WI38 (cell line): ENCODE data around the gene AHI1.

Experiments used
- H3K4me3 ChIP-seq: 2 replicates; pipeline ENCODE4 v1.5.1; 2011; ENCODE audit warnings: low read depth, mild to moderate bottlenecking, control low read depth, low read length
- CTCF ChIP-seq: IDR thresholded peaks from 2 replicates; pipeline ENCODE4 v1.5.1; 2012; ENCODE audit warnings: low read depth, mild to moderate bottlenecking, control low read depth, low read length

The AHI1 gene

DNA sequence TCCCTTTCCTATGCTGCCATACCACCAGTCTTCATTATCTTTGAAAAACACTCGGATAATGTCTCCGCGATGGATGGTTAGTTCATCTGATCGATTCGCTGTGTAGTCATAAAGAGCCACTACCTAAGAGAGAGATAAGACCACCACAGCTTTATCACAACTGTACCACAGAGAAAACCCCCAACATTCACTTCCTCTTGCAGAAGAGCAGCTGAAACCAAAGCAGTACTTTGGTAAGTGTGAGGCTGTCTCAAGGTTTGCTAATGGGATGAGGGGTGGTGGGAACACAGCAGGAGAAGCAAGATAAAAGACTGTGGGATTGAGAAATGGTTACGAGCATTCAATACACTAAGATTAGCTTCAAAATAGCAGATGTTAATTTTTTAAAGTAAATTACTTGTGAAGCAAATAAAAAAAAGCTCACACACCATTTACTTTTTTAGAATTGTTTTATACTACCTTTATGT, 174.3 kb downstream of the AHI1 start:
- no peak overlapping the region for H3K4me3 ChIP-seq
- no peak for TF ChIP-seq CTCF

DNA sequence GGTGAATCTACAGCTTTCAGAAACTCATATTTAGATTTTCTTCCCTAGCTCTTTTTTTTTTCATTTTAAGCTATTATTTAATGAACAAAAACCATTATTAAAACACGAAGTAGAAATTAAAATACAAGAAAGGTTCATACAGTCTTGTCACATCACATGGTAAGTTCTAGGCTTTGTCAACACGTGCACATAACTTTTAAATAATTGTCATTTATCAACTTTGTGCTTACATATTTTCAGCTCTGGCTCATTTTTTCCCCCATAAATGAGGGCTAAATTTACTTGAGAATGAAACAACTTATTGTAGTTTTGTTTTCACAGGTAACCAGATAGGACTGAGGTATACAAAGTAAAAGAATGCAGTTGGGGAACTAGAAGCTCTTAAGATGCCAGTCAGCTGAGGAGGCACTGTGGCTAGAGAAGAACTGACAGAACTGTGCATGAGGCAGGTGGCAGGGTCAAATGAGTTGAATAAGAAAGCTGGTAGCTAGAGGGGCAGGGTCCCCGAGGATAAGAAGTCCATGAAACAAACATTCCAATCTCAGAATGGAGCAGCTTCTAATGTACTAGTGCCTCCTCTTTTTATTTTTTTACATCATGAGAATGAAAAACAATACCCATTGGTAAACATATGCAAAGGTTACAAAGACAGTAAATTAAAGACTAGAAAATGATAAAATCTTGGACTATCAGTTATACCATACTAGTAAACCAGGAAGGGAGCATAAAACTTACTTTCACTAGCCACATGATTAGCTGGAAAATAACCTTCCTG, 174.9 kb downstream of the AHI1 start:
- TF ChIP-seq CTCF = no peak
- H3K4me3 ChIP-seq = no peak overlapping the region

DNA sequence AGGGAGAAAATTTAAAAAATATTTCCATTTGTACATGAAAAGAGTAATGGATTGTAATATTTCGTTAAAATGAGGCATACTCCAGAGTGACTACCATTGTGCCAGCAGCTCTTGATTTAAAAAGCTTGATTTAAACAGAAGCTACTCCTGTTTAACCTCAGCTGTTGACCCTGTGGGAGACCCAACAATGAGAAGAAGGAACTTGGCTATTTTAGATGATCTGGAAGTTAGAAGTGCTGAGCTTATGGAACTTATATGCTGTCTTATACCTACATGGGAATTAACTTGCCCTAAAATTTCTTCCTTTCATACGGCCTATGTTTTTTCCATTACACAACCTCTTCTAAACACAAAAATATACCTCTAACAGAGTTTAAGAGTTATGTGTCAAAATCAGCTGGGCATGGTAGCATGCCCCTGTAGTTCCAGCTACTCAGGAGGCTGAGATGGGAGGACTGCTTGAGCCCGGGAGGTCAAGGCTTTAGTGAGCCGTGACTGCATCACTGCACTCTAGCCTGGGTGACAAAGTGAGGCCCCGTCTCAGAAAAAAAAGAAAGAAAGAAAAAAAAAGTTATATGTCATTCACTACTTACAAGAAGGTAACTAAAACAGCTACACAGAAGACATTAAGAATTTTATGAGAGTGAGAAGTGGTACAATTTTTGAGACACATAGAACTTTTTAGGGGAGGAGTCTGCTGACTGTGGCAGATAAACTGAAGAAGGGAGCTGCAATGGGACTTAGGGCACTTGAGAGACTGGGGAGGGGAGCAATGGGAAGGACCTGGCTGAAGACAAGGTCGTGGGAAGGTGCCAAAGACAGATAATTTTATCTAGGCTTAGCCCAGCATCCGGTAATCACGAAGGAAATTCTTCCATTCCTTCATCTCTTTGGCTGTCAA, 176.6 kb downstream of the AHI1 start:
- no peak for TF ChIP-seq CTCF
- no peak overlapping the region for H3K4me3 ChIP-seq

DNA sequence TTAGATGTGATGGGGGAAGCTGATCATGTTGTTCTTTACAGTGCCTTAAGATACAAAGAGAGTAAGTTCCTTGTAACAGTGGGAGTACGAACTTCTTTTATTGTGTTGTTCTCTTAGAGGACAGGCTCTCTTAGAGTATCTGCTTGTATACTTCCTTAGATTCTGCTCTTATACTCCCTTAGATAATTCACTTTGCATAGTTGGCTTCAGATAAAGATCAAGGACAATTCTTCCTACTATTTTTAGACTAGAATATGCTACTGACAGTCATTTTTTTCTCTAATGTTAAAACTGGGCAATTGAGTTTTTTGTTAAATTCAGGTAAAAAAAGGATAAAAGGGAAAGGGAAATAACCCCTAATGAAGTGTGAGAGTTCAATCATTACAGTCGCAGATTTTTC, 177.7 kb downstream of the AHI1 start:
- TF ChIP-seq CTCF = no peak
- no peak overlapping the region for H3K4me3 ChIP-seq

DNA sequence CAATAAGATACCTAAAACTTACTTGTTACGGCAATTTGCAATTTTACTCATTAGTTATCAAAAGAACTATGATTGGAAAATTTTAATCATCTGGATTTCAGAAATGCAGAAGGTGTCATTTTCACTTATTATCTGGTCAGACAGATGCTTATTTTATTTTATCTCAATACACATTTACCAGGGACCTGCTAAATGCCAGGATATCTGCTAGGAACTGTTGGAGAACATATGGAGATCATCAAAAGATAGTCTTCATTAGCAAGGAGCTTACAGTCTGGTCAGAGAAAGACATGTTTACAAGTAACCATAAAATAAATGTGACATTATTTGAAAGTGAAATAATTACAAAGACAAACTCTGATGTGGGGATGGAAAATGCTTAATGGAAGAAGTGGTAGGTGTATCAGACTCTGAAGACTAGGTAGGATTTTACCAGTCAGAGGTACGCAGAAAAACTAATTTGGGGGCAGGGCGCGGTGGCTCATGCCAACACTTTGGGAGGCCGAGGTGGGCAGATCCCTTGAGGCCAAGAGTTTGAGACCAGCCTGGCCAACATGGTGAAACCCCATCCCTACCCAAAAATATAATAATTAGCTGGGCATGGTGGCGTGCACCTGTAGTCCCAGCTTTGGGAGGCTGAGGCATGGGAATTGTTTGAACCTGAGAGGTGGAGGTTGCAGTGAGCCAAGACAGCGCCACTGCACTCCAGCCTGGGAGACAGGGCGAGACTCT, 178.6 kb downstream of the AHI1 start:
- H3K4me3 ChIP-seq = no peak overlapping the region
- TF ChIP-seq CTCF = no peak

DNA sequence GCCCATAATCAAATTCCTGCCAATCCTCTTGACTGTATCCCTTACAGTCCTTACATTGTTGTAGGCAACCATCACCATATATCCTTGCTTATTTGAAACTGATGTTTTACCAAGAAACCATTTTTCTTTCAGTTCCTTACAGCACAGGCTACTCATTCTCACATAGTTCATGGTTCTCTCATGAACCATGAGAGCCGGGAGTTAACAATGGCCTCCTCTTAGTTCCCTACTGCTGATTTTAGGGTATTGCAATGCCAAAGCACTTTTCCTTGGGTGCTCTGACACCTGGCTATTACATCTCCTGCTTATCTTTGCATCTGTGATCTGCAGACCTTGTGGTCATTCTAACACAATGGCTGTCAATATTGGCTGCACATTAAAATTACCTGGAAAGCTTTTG, 183.0 kb downstream of the AHI1 start:
- no peak overlapping the region for H3K4me3 ChIP-seq
- no peak for TF ChIP-seq CTCF
